ENCODE data around the gene ZNF83.

DNA sequence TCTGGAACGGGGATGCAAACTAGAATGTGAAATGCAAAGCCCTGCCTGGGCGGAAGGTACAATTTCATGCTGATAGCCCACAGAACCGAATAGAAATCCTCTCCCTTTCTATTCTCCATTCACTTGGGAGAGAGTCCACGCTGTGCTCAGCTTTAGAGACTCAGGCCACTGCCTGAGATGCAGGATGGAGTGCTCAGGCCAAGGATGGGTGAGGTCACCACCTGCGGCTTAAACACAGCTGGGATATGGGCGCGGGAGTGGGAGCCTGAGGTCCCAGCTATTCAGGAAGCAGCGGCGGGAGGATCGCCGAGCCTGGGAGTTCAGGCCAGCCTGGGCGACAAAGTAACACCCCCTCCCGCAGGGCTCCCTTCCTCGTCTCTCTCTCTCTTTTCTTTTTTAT lies 446 bp upstream of the ZNF83 start:
- TF ChIP-seq USF1 (CRISPR knock-in tag; IDR thresholded peaks at IDR 0.05) (no peak), FOXK1 (CRISPR knock-in tag; IDR thresholded peaks at IDR 0.05) (no peak), NFYB (CRISPR knock-in tag; conservative IDR thresholded peaks at IDR 0.05; ENCODE audit: low read depth) (no peak), ZNF232 (CRISPR knock-in tag; IDR thresholded peaks at IDR 0.05) (no peak), ZNF396 (CRISPR knock-in tag; IDR thresholded peaks at IDR 0.05; ENCODE audit: borderline replicate concordance) (no peak), ELF4 (CRISPR knock-in tag; IDR thresholded peaks at IDR 0.05; ENCODE audit: low read depth) (no peak), GTF2I (CRISPR knock-in tag; conservative IDR thresholded peaks at IDR 0.05) (no peak)
- TF ChIP-seq, protein P1, sequence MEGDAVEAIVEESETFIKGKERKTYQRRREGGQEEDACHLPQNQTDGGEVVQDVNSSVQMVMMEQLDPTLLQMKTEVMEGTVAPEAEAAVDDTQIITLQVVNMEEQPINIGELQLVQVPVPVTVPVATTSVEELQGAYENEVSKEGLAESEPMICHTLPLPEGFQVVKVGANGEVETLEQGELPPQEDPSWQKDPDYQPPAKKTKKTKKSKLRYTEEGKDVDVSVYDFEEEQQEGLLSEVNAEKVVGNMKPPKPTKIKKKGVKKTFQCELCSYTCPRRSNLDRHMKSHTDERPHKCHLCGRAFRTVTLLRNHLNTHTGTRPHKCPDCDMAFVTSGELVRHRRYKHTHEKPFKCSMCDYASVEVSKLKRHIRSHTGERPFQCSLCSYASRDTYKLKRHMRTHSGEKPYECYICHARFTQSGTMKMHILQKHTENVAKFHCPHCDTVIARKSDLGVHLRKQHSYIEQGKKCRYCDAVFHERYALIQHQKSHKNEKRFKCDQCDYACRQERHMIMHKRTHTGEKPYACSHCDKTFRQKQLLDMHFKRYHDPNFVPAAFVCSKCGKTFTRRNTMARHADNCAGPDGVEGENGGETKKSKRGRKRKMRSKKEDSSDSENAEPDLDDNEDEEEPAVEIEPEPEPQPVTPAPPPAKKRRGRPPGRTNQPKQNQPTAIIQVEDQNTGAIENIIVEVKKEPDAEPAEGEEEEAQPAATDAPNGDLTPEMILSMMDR (IDR thresholded peaks at IDR 0.05), result no peak
